ENCODE results near the gene HBQ1. TPM values are rescaled to one million over a fixed set of nuclear protein-coding genes. Genes with fewer than 3 reads are reported as not detected.
A peak's percentile ranks its signal among the peaks of the same experiment; 100 is the strongest.

Gene HBQ1
- total RNA-seq (ENCODE audit: unreplicated experiment), result not detected
- long read RNA-seq, result 0 reads

DNA sequence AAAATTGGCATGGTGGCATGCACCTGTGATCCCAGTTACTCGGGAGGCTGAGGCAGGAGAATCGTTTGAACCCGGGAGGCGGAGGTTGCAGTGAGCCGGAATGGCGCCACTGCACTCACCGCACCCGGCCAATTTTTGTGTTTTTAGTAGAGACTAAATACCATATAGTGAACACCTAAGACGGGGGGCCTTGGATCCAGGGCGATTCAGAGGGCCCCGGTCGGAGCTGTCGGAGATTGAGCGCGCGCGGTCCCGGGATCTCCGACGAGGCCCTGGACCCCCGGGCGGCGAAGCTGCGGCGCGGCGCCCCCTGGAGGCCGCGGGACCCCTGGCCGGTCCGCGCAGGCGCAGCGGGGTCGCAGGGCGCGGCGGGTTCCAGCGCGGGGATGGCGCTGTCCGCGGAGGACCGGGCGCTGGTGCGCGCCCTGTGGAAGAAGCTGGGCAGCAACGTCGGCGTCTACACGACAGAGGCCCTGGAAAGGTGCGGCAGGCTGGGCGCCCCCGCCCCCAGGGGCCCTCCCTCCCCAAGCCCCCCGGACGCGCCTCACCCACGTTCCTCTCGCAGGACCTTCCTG is at the start of gene HBQ1:
Gene HBQ1 (plus strand): TSS at position 359 of the 575 bp plus-strand sequence. CDS start 28 bp downstream, at position 387.
- Mint-ChIP-seq H3K27me3 (ENCODE audit: unreplicated experiment) (peaks cover 13% of the 10 kb centered on the region), H3K27ac (ENCODE audit: unreplicated experiment) (no peak within 1 kb of the TSS), H3K4me3 (ENCODE audit: unreplicated experiment) (no peak within 1 kb of the TSS), H3K9me3 (ENCODE audit: unreplicated experiment) (no peaks in the 10 kb centered on the region), H3K36me3 (ENCODE audit: low read depth, unreplicated experiment) (peaks cover 7% of the 10 kb centered on the region), H3K4me1 (ENCODE audit: unreplicated experiment) (no peaks in the 10 kb centered on the region)
- TF ChIP-seq, protein P1, sequence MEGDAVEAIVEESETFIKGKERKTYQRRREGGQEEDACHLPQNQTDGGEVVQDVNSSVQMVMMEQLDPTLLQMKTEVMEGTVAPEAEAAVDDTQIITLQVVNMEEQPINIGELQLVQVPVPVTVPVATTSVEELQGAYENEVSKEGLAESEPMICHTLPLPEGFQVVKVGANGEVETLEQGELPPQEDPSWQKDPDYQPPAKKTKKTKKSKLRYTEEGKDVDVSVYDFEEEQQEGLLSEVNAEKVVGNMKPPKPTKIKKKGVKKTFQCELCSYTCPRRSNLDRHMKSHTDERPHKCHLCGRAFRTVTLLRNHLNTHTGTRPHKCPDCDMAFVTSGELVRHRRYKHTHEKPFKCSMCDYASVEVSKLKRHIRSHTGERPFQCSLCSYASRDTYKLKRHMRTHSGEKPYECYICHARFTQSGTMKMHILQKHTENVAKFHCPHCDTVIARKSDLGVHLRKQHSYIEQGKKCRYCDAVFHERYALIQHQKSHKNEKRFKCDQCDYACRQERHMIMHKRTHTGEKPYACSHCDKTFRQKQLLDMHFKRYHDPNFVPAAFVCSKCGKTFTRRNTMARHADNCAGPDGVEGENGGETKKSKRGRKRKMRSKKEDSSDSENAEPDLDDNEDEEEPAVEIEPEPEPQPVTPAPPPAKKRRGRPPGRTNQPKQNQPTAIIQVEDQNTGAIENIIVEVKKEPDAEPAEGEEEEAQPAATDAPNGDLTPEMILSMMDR (IDR thresholded peaks at IDR 0.05; ENCODE audit: unreplicated experiment), result peak; percentile 81
- peak; percentile 85 for DNase-seq (ENCODE audit: low spot score)

DNA sequence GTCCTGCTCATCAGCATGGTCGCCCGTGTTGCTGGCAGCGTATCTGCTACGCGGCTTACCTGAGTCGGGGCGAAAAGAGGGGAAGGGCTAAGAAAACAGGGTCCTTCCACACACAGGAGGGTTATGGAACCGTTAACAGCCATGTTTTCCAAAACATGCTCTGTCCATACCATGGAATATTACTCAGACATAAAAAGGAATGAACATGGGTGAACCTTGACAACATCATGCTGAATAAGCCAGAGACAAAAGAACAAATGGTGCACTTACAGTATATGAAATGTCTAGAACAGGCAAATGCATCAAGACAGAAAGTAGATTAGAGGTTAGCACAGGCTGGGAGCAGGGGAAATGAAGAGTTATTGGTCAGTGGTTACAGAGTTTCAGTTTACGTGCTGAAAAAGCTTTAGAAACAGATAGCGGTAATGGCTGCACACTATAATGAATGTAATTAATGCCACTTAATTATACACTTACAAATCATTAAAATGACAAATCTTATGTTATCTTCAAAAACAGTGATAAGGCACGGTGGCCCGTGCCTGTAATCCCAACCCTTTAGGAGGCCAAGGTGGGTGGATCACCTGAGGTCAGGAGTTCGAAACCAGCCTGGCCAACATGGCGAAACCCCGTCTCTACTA is 49.6 kb upstream of the HBQ1 start:
- peaks cover 2% of the 10 kb centered on the region for H3K4me1 Mint-ChIP-seq (ENCODE audit: unreplicated experiment)

DNA sequence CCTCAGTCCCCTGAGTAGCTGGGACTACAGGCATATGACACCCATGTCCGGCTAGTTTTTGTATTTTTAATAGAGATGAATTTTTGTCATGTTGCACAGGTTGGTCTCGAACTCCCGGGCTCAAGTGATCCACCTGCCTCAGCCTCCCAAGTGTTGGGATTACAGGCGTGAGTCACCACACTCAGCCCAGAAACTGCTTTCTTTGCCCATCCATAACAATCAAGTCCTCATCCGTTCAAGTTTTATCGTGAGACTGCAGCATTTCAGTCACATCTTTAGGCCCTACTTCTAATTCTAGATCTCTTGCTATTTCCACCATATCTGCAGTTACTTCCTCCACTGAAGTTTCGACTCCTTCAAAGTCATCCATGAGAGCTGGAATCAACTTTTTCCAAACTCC is 48.1 kb upstream of the HBQ1 start:
- Mint-ChIP-seq H3K27ac (ENCODE audit: unreplicated experiment) (no peak overlapping the region), H3K36me3 (ENCODE audit: low read depth, unreplicated experiment) (no peaks in the 10 kb centered on the region), H3K4me3 (ENCODE audit: unreplicated experiment) (no peak overlapping the region), H3K27me3 (ENCODE audit: unreplicated experiment) (no peaks in the 10 kb centered on the region), H3K9me3 (ENCODE audit: unreplicated experiment) (no peaks in the 10 kb centered on the region), H3K4me1 (ENCODE audit: unreplicated experiment) (peaks cover 4% of the 10 kb centered on the region)
- TF ChIP-seq, protein P1 (IDR thresholded peaks at IDR 0.05; ENCODE audit: unreplicated experiment), result no peak
- DNase-seq (ENCODE audit: low spot score), result no peak

More for the DNA sequence above, 49.6 kb upstream of the HBQ1 start:
- TF ChIP-seq, protein P1 (IDR thresholded peaks at IDR 0.05; ENCODE audit: unreplicated experiment), result no peak
- Mint-ChIP-seq H3K4me3 (ENCODE audit: unreplicated experiment) (peak overlapping the region; percentile 79), H3K9me3 (ENCODE audit: unreplicated experiment) (no peaks in the 10 kb centered on the region), H3K27ac (ENCODE audit: unreplicated experiment) (no peak overlapping the region), H3K36me3 (ENCODE audit: low read depth, unreplicated experiment) (no peaks in the 10 kb centered on the region), H3K27me3 (ENCODE audit: unreplicated experiment) (no peaks in the 10 kb centered on the region)
- DNase-seq (ENCODE audit: low spot score), result no peak

DNA sequence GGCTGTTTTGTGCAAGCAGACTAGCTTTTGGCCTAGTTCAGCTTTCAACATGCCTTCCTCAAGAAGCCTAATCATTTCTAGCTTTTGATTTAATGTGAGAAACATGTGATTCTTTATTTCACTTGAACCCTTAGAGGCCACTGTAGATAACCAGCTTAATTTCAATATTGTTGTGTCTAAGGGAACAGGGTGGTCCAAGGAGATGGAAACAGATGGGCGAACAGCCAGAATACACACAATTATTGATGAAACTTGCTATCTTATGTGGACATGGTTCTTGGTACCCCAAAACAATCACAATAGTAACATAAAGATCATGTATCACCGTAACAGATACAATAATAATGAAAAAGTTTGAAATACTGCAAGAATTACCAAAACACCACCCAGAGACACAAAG is 46.5 kb upstream of the HBQ1 start:
- no peaks in the 10 kb centered on the region for H3K36me3 Mint-ChIP-seq (ENCODE audit: low read depth, unreplicated experiment)
- H3K4me1 Mint-ChIP-seq (ENCODE audit: unreplicated experiment), result peaks cover 4% of the 10 kb centered on the region
- TF ChIP-seq, protein P1 (IDR thresholded peaks at IDR 0.05; ENCODE audit: unreplicated experiment), result no peak
- H3K9me3 Mint-ChIP-seq (ENCODE audit: unreplicated experiment), result no peaks in the 10 kb centered on the region
- no peaks in the 10 kb centered on the region for H3K27me3 Mint-ChIP-seq (ENCODE audit: unreplicated experiment)
- DNase-seq (ENCODE audit: low spot score), result no peak
- H3K4me3 Mint-ChIP-seq (ENCODE audit: unreplicated experiment), result no peak overlapping the region
- no peak overlapping the region for H3K27ac Mint-ChIP-seq (ENCODE audit: unreplicated experiment)

DNA sequence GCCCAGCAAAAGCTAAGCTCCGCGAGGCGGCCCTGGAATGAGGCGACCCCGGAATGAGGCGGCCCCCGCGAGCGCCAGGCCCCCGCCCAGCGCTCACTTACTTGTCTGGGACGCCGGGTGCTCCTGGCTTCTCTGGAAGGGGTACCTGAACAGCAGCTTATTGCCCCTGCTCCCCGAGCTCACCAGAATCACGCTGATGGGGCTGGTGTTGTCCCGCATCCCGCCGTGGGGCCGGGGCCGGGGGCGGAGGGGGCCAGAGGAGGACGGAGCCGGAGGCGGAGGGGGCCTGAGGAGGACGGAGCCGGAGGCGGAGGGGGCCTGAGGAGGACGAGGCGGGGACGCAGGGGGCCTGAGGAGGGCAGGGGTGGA is 42.2 kb upstream of the HBQ1 start:
- Mint-ChIP-seq H3K4me3 (ENCODE audit: unreplicated experiment) (peak overlapping the region; percentile 90), H3K9me3 (ENCODE audit: unreplicated experiment) (no peaks in the 10 kb centered on the region), H3K27ac (ENCODE audit: unreplicated experiment) (peak overlapping the region; percentile 67), H3K27me3 (ENCODE audit: unreplicated experiment) (peaks cover 3% of the 10 kb centered on the region), H3K36me3 (ENCODE audit: low read depth, unreplicated experiment) (no peaks in the 10 kb centered on the region), H3K4me1 (ENCODE audit: unreplicated experiment) (peaks cover 4% of the 10 kb centered on the region)
- TF ChIP-seq, protein P1 (IDR thresholded peaks at IDR 0.05; ENCODE audit: unreplicated experiment), result no peak
- DNase-seq (ENCODE audit: low spot score), result peak; percentile 57
